GM21529 (cell line): ENCODE measurements around the gene AP3D1.

Source experiments
- ATAC-seq: cut with Tn5 transposase; IDR thresholded peaks from one replicate; pipeline ENCODE4 v1.9.1; 2021; ENCODE audit not compliant: unreplicated experiment

The AP3D1 gene

GRCh38 chr19:2050991-2051772 is 100.2 kb downstream of the AP3D1 start, which contains the start of gene MKNK2:
TSS of gene MKNK2 (minus strand) at chr19:2051244. CDS start at chr19:2050851, 393 bp downstream.
- peak; percentile 37 for ATAC-seq
